Esophagus muscularis mucosa (tissue), 4 donors: ENCODE results near the gene CREB3L2. TPM values are rescaled to one million over a fixed set of nuclear protein-coding genes. Genes with fewer than 3 reads are reported as not detected.
A peak's percentile ranks its signal among the peaks of the same experiment; 100 is the strongest.
"Not testable (repeated sequence)": the region's sequence is repeated elsewhere in the genome, so short reads cannot be mapped to it uniquely, and the experiment has no call there.

Source experiments
- DNase-seq: peaks from one replicate; pipeline ENCODE4 v3.0.0-alpha.2; 2017; ENCODE audit errors: extremely low spot score
- H3K27ac ChIP-seq, 4 donors: fragments of 200-600 bp; sonication (generic); replicated peaks in 1 of 4; 1 replicate in 3 of 4; 2 replicates in 1 of 4; pipeline ENCODE4 v1.5.1; 2016 to 2019; ENCODE audit warnings: mild to moderate bottlenecking in 1 of 4
- H3K27me3 ChIP-seq, 4 donors: fragments of 200-600 bp; sonication (generic); one replicate each; pipeline versions ENCODE4 v1.5.1 to v1.6.0; 2016 to 2019
- H3K36me3 ChIP-seq, 4 donors: fragments of 200-600 bp; sonication (generic); one replicate each; pipeline ENCODE4 v1.5.1; 2016 to 2019
- H3K4me1 ChIP-seq, 4 donors: fragments of 200-600 bp; sonication (generic); one replicate each; pipeline ENCODE4 v1.5.1; 2016 to 2019
- H3K4me3 ChIP-seq, 4 donors: fragments of 200-600 bp; sonication (generic); 1 replicate in 2 of 4; 2 replicates in 2 of 4; pipeline ENCODE4 v1.5.1; 2016 to 2019; ENCODE audit warnings: mild to moderate bottlenecking in 4 of 4, moderate library complexity in 1 of 4
- H3K9me3 ChIP-seq, 4 donors: fragments of 200-600 bp; sonication (generic); 1 replicate in 3 of 4; 2 replicates in 1 of 4; pipeline ENCODE4 v1.5.1; 2016 to 2019
- EP300 ChIP-seq: sonication (generic); formaldehyde crosslinking; IDR thresholded peaks from one replicate; pipeline ENCODE4 v1.6.1; 2017; ENCODE audit warnings: antibody characterized with exemption
- POLR2A ChIP-seq: fragments of 450-650 bp; IDR thresholded peaks from one replicate; pipeline ENCODE4 v1.6.1; 2017; ENCODE audit warnings: antibody characterized with exemption, moderate library complexity, mild to moderate bottlenecking, low read depth
- POLR2AphosphoS5 ChIP-seq, 2 donors: sonication (generic); formaldehyde crosslinking; IDR thresholded peaks; one replicate each; pipeline ENCODE4 v1.6.1; 2017; ENCODE audit warnings: antibody characterized with exemption in 2 of 2
- WGBS: methylation state at CpG from one replicate; pipeline ENCODE4 v1.1.5; 2018; 5-methylcytosine and 5-hydroxymethylcytosine counted together
- intact Hi-C: fragments of 100-400 bp; cut with DNase I; formaldehyde crosslinking; loops from one replicate; pipeline ENCODE4 v1.15.1; 2023
- total RNA-seq, 4 donors: library from RNA; depleted of rRNA; stranded (reverse); fragments of >200 nt; gene quantifications; one replicate each; pipeline versions ENCODE4 v1.1.0 to v1.2.1, GENCODE V29; 2016
- TF ChIP-seq, protein P1 (sequence below), 3 experiments: fragments of 200-600 bp in 2 of 3; fragments of 450-650 bp in 1 of 3; sonication (generic) in 2 of 3; IDR thresholded peaks; one replicate each; pipeline ENCODE4 v1.5.1; 2017 to 2019; ENCODE audit warnings: antibody characterized with exemption in 3 of 3, mild to moderate bottlenecking in 2 of 3, moderate library complexity in 1 of 3

CREB3L2 gene
- total RNA-seq, 4 donors from 2014 or later, result 29.2 to 43.4 (median 37.1) TPM

DNA sequence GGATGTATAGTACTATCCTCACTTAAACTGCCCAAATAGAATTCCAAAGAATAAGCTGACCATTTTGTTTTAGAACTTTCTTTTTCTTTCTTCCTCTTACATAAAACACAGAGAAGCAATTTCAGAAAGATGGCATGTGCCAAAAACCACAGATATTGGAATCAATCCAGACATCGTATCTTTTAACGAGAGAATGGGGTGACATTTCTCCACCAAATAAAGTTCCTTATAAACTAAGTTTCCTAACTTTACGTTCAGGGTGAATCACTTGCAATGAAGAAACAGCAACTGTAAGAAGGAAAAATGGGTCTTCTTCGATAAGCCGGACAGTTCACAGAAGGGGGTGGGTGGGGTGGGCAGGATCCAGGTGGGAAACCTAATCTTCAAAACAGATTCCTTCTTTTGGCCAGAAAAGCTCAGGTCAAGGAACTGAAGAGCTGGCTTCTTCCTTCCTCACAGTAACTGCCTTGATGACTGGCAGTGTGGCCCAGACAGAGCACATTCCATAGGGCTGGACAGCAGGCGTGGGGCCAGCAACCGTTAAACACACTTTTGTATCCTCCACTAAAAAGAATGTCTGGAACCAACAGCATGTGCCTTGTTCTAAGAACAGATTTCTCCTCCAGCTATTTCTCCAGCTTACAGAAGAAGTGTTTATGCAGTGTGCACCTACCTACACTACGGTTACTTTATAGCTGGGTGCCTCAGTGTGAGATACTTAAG, 31.5 kb downstream of the CREB3L2 start:
- Histone ChIP-seq H3K27ac (peak overlapping the region; percentile 69 to 80 (median 69)), H3K36me3 (no peaks in the 10 kb centered on the region), H3K27me3 (no peaks in the 10 kb centered on the region), H3K9me3 (no peaks in the 10 kb centered on the region), H3K4me3 (peak overlapping the region in 1 of 4 donors; percentile 18), H3K4me1 (peaks cover 50 to 94% (median 94%) of the 10 kb centered on the region in 4 donors)
- 9% methylated on average over 8 of the region's 8 CpGs for WGBS
- intact Hi-C loops, result no loop called here
- DNase-seq, result no peak
- peak; percentile 57 to 73 for TF ChIP-seq POLR2AphosphoS5 (IDR thresholded peaks at IDR 0.05)
- TF ChIP-seq POLR2A, result no peak

DNA sequence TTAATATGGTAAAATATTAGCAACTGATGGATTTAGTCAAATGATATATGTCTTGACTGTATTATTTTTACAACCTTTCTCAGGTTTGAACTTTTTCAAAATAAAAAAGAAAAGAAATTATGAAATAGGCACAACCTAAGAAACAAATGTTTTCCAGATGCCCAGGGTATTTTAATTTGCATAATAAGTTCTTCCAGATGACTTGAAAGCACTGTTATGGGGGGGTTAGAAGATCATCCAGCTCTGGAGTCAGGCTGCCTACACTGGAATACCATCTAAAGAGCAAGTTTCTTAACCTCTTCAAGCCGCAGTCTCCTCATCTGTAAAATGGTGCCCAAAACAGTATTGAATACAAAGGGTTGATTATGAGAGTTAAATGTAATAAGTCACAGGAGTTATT, 32.1 kb downstream of the CREB3L2 start:
- DNase-seq, result no peak
- H3K27ac ChIP-seq, result peak overlapping the region; percentile 69 to 80 (median 69)
- H3K4me1 ChIP-seq, result peaks cover 46 to 94% (median 94%) of the 10 kb centered on the region in 4 donors
- 95% methylated on average over 1 of the region's 1 CpG for WGBS
- no peak overlapping the region for H3K4me3 ChIP-seq
- no peaks in the 10 kb centered on the region for H3K27me3 ChIP-seq
- TF ChIP-seq EP300, result no peak
- no peak for TF ChIP-seq POLR2AphosphoS5 (IDR thresholded peaks at IDR 0.05)
- no peak for TF ChIP-seq POLR2A
- TF ChIP-seq, protein P1, sequence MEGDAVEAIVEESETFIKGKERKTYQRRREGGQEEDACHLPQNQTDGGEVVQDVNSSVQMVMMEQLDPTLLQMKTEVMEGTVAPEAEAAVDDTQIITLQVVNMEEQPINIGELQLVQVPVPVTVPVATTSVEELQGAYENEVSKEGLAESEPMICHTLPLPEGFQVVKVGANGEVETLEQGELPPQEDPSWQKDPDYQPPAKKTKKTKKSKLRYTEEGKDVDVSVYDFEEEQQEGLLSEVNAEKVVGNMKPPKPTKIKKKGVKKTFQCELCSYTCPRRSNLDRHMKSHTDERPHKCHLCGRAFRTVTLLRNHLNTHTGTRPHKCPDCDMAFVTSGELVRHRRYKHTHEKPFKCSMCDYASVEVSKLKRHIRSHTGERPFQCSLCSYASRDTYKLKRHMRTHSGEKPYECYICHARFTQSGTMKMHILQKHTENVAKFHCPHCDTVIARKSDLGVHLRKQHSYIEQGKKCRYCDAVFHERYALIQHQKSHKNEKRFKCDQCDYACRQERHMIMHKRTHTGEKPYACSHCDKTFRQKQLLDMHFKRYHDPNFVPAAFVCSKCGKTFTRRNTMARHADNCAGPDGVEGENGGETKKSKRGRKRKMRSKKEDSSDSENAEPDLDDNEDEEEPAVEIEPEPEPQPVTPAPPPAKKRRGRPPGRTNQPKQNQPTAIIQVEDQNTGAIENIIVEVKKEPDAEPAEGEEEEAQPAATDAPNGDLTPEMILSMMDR (IDR thresholded peaks at IDR 0.05), result no peak
- no peaks in the 10 kb centered on the region for H3K9me3 ChIP-seq
- no peaks in the 10 kb centered on the region for H3K36me3 ChIP-seq
- intact Hi-C loops, result no loop called here

DNA sequence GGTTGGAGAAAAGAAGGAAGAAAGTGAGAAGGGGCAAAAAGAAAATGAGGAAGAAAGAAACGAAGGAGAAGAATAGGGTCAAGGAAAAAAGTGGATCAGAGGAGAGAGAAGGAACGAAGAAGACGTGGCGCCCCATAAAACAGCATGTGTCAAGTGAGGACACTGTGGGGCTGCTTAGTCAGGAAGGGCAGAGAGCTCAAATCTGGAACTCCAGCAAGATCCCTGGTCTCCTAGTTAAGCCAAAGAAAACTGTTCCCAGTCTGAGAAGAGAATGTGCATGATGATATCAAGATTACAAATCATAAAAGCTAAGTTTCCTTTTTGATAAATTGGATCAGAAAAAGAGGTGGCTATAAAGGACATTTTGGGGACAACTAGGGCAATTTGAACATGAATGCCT, 33.0 kb downstream of the CREB3L2 start:
- intact Hi-C loops, result no loop called here
- Histone ChIP-seq H3K27me3 (no peaks in the 10 kb centered on the region), H3K36me3 (no peaks in the 10 kb centered on the region), H3K9me3 (no peaks in the 10 kb centered on the region), H3K4me1 (peaks cover 43 to 94% (median 87%) of the 10 kb centered on the region in 4 donors), H3K27ac (no peak overlapping the region), H3K4me3 (no peak overlapping the region)
- DNase-seq, result no peak
- TF ChIP-seq, protein P1 (IDR thresholded peaks at IDR 0.05), result no peak
- TF ChIP-seq POLR2AphosphoS5 (IDR thresholded peaks at IDR 0.05) (no peak), POLR2A (no peak), EP300 (no peak)
- WGBS, result 81% methylated on average over 4 of the region's 4 CpGs

DNA sequence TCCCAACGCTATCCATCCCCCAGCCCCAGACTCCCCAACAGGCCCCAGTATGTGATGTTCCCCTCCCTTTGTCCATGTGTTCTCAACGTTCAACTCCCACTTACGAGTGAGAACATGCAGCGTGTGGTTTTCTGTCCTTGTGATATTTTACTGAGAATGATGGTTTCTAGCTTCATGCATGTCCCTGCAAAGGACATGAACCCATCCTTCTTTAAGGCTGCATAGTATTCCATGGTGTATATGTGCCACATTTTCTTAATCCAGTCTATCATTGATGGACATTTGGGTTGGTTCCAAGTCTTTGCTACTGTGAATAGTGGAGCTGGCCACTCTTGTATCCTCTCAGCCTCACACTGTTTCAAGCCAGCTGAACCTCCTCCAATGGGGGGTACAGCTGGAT, 33.5 kb downstream of the CREB3L2 start:
- H3K9me3 ChIP-seq, H3K27ac ChIP-seq, intact Hi-C loops, DNase-seq, H3K27me3 ChIP-seq, H3K4me3 ChIP-seq, H3K36me3 ChIP-seq: not testable (repeated sequence)
- 97% methylated on average over 4 of the region's 4 CpGs for WGBS
- peaks cover 46 to 94% (median 86%) of the 10 kb centered on the region in 4 donors for H3K4me1 ChIP-seq

DNA sequence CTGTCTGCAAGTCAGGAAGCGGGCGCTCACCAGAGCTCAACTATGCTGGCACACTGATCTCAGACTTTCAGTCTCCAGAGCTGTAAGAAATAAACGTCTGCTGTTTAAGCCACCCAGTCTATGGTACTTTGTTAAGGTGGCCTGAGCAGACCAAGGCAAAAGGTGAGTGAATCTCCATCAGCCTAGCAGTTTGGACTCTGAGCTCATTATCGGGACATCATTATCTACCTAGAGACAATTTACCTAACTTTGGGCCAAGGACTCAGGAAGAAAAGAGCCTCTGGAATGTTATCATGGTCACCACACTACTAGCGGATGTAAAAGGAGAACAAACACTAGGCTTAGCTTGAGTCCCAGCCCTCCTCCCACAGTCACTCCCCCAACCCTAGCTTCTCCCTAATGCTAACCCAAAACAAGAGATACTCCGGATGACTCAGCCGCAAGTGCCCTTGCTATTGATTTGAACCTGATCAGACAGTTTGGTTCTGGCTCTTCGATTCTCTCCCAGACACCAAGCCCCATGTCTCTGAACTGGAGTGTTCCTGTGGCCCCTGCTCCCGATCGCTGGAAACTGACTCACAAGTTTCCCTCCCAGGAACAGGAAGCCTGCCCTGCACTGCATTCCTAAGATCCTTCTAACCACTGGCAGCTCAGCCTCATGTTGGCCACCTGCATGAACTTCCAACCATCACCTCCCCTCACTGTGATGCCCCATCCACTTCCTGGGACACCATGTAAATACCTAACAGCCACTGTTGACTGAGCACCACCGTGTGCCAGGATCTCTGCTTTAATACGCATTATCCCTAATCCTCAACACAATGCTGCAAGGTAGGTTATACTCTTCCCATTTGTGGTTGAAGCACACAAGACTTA, 34.5 kb downstream of the CREB3L2 start:
- Histone ChIP-seq H3K36me3 (no peaks in the 10 kb centered on the region), H3K9me3 (no peaks in the 10 kb centered on the region), H3K27me3 (no peaks in the 10 kb centered on the region), H3K27ac (peak overlapping the region; percentile 6 to 34 (median 22)), H3K4me3 (no peak overlapping the region), H3K4me1 (peaks cover 50 to 96% (median 85%) of the 10 kb centered on the region in 4 donors)
- 85% methylated on average over 12 of the region's 12 CpGs for WGBS
- DNase-seq, result no peak
- intact Hi-C loops, result no loop called here
- no peak for TF ChIP-seq EP300
- TF ChIP-seq, protein P1 (IDR thresholded peaks at IDR 0.05), result no peak
- no peak for TF ChIP-seq POLR2AphosphoS5 (IDR thresholded peaks at IDR 0.05)
- no peak for TF ChIP-seq POLR2A
